H1 (cell line): ENCODE data around the gene KCNC4. TPM values are rescaled to one million over a fixed set of nuclear protein-coding genes. Genes with fewer than 3 reads are reported as not detected.

ENCODE experiments used
- CTCF ChIA-PET: fragments of 300-600 bp; sonication (Branson Sonifier 250); formaldehyde crosslinking; loops from one replicate; lab custom pipeline; 2021; ENCODE audit not compliant: partially characterized antibody; lab: Charles Lee
- POLR2A ChIA-PET: fragments of 300-600 bp; sonication (Branson Sonifier 250); formaldehyde crosslinking; loops from one replicate; lab custom pipeline; 2021; ENCODE audit warnings: inconsistent platforms; ENCODE audit not compliant: partially characterized antibody; lab: Charles Lee
- DNase-seq, 2 experiments: peaks; one replicate each; pipeline versions ENCODE4 v3.0.0 to v3.0.0-alpha.2; 2010 to 2022; ENCODE audit warnings: low spot score in 2 of 2, low read depth in 1 of 2, mixed read lengths in 1 of 2
- FAIRE-seq: peaks from 2 replicates; lab custom pipeline; 2011; peaks lifted over from hg19 to GRCh38; lab: Jason Lieb, UNC
- H2AFZ ChIP-seq: 2 replicates; pipeline ENCODE4 v1.8.1; 2012; ENCODE audit warnings: low read length, inconsistent platforms
- H2AK5ac ChIP-seq: 2 replicates; pipeline ENCODE4 v1.6.1; 2013; ENCODE audit warnings: low read depth, low read length
- H2BK120ac ChIP-seq: replicated peaks from 2 replicates; pipeline ENCODE3; 2013; ENCODE audit warnings: low read depth, low read length, inconsistent platforms
- H2BK12ac ChIP-seq: 2 replicates; pipeline ENCODE4 v1.6.1; 2013; ENCODE audit warnings: low read depth, low read length
- H2BK15ac ChIP-seq: 2 replicates; pipeline ENCODE4 v1.6.1; 2013; ENCODE audit warnings: low read length
- H2BK20ac ChIP-seq: 2 replicates; pipeline ENCODE4 v1.6.1; 2013; ENCODE audit warnings: low read length
- H2BK5ac ChIP-seq: 2 replicates; pipeline ENCODE4 v1.6.1; 2013; ENCODE audit warnings: low read depth, low read length
- H3K14ac ChIP-seq: 2 replicates; pipeline ENCODE4 v1.6.1; 2013; ENCODE audit warnings: inconsistent platforms; ENCODE audit not compliant: insufficient read length
- H3K18ac ChIP-seq: 2 replicates; pipeline ENCODE4 v1.6.1; 2013; ENCODE audit warnings: low read length; ENCODE audit errors: extremely low read depth
- H3K23ac ChIP-seq: 2 replicates; pipeline ENCODE4 v1.6.1; 2013; ENCODE audit warnings: inconsistent platforms; ENCODE audit not compliant: insufficient read length
- H3K23me2 ChIP-seq: 2 replicates; pipeline ENCODE4 v1.6.1; 2013; ENCODE audit warnings: low read depth, low read length
- H3K27ac ChIP-seq: 2 replicates; pipeline ENCODE4 v1.6.1; 2011; ENCODE audit warnings: low read depth, low read length, inconsistent platforms
- H3K27me3 ChIP-seq, 4 experiments: replicated peaks in 1 of 4; 1 replicate in 1 of 4; 2 replicates in 3 of 4; pipeline versions ENCODE4 v1.6.1 to v1.8.1; 2011 to 2013; ENCODE audit warnings: low read length in 3 of 4, mild to moderate bottlenecking in 3 of 4, inconsistent platforms in 2 of 4, mixed read lengths in 2 of 4, moderate library complexity in 1 of 4; ENCODE audit not compliant: control insufficient read depth in 3 of 4, insufficient read depth in 3 of 4; ENCODE audit errors: extremely low read depth in 1 of 4
- H3K36me3 ChIP-seq, 4 experiments: 2 replicates each; pipeline versions ENCODE4 v1.6.1 to v1.8.1; 2011 to 2013; ENCODE audit warnings: mild to moderate bottlenecking in 4 of 4, low read length in 3 of 4, moderate library complexity in 2 of 4, control low read depth in 1 of 4, inconsistent platforms in 1 of 4; ENCODE audit not compliant: insufficient read depth in 4 of 4, control insufficient read depth in 2 of 4
- H3K4ac ChIP-seq: replicated peaks from 2 replicates; pipeline ENCODE3; 2013; ENCODE audit warnings: low read length, low read depth, mixed read lengths, inconsistent platforms; ENCODE audit not compliant: insufficient read length
- H3K4me1 ChIP-seq, 4 experiments: replicated peaks in 1 of 4; 1 replicate in 1 of 4; 2 replicates in 3 of 4; pipeline versions ENCODE4 v1.6.1 to v1.8.1; 2011 to 2013; ENCODE audit warnings: low read length in 3 of 4, inconsistent platforms in 2 of 4, mixed read lengths in 1 of 4; ENCODE audit not compliant: insufficient read depth in 4 of 4, control insufficient read depth in 3 of 4
- H3K4me2 ChIP-seq, 2 experiments: 2 replicates each; pipeline versions ENCODE4 v1.6.1 to v1.8.1; 2011 to 2013; ENCODE audit warnings: low read depth in 2 of 2, low read length in 2 of 2, control low read depth in 1 of 2, inconsistent platforms in 1 of 2, mild to moderate bottlenecking in 1 of 2; ENCODE audit not compliant: insufficient read depth in 1 of 2
- H3K4me3 ChIP-seq, 4 experiments: fragments of 200-600, 300-600 bp in 1 of 4; sonication (generic), shearing (Covaris generic), sonication (Bioruptor Twin) in 1 of 4; 2 replicates each; pipeline versions ENCODE4 v1.5.1 to v1.8.1; 2011 to 2016; ENCODE audit warnings: low read length in 4 of 4, low read depth in 3 of 4, control low read depth in 2 of 4, inconsistent platforms in 2 of 4, mild to moderate bottlenecking in 2 of 4, mixed read lengths in 1 of 4, moderate library complexity in 1 of 4; ENCODE audit not compliant: insufficient read depth in 2 of 4; ENCODE audit errors: extremely low read depth in 1 of 4
- H3K56ac ChIP-seq: replicated peaks from 2 replicates; pipeline ENCODE3; 2013; ENCODE audit warnings: low read depth, mild to moderate bottlenecking, mixed read lengths, low read length, inconsistent platforms; ENCODE audit not compliant: insufficient read length
- H3K79me1 ChIP-seq: 2 replicates; pipeline ENCODE4 v1.6.1; 2013; ENCODE audit warnings: low read depth, low read length, control low read depth
- H3K79me2 ChIP-seq, 2 experiments: 2 replicates each; pipeline versions ENCODE4 v1.6.1 to v1.8.1; 2012 to 2013; ENCODE audit warnings: low read length in 2 of 2, mild to moderate bottlenecking in 2 of 2, inconsistent platforms in 1 of 2; ENCODE audit not compliant: insufficient read depth in 2 of 2, control insufficient read depth in 1 of 2
- H3K9ac ChIP-seq, 4 experiments: replicated peaks in 1 of 4; 1 replicate in 1 of 4; 2 replicates in 3 of 4; pipeline versions ENCODE4 v1.6.1 to v1.8.1; 2011 to 2013; ENCODE audit warnings: low read depth in 3 of 4, low read length in 3 of 4, control low read depth in 2 of 4, mild to moderate bottlenecking in 2 of 4, moderate library complexity in 2 of 4, inconsistent platforms in 1 of 4; ENCODE audit errors: extremely low read depth in 1 of 4
- H3K9me3 ChIP-seq, 2 experiments: 2 replicates each; pipeline versions ENCODE4 v1.6.1 to v1.8.1; 2012 to 2013; ENCODE audit warnings: mild to moderate bottlenecking in 2 of 2, moderate library complexity in 2 of 2, control low read depth in 1 of 2, inconsistent platforms in 1 of 2, low read depth in 1 of 2, low read length in 1 of 2, mixed read lengths in 1 of 2; ENCODE audit not compliant: insufficient read depth in 2 of 2
- H4K20me1 ChIP-seq, 2 experiments: replicated peaks in 1 of 2; 2 replicates each; pipeline versions ENCODE3 to v1.8.1; 2011 to 2013; ENCODE audit warnings: inconsistent platforms in 2 of 2, low read length in 2 of 2, mild to moderate bottlenecking in 1 of 2; ENCODE audit not compliant: insufficient read depth in 2 of 2, control insufficient read depth in 1 of 2
- H4K5ac ChIP-seq: 2 replicates; pipeline ENCODE4 v1.6.1; 2013; ENCODE audit warnings: low read length, low read depth, mixed read lengths, inconsistent platforms; ENCODE audit not compliant: insufficient read length
- H4K8ac ChIP-seq: 2 replicates; pipeline ENCODE4 v1.8.0; 2013; ENCODE audit warnings: mild to moderate bottlenecking, moderate library complexity, low read length, inconsistent platforms; ENCODE audit not compliant: insufficient read depth; ENCODE audit errors: extremely low read depth
- H4K91ac ChIP-seq: replicated peaks from 2 replicates; pipeline ENCODE3; 2013; ENCODE audit warnings: low read length, mixed read lengths, inconsistent platforms; ENCODE audit not compliant: insufficient read length
- ASH2L ChIP-seq: fragments of 200-600, 300-600 bp; sonication (generic); IDR thresholded peaks from one replicate; pipeline ENCODE4 v1.7.1; 2017; ENCODE audit warnings: low read length
- CEBPB ChIP-seq: IDR thresholded peaks from 2 replicates; pipeline ENCODE4 v1.6.1; 2012; ENCODE audit warnings: low read depth, low read length
- CREB1 ChIP-seq: IDR thresholded peaks from 2 replicates; pipeline ENCODE4 v1.6.1; 2012; ENCODE audit warnings: inconsistent platforms
- EGR1 ChIP-seq: IDR thresholded peaks from 2 replicates; pipeline ENCODE4 v1.6.1; 2011; ENCODE audit warnings: low read depth, low read length, borderline replicate concordance
- KDM1A ChIP-seq: fragments of 200-600, 300-600 bp; sonication (generic); IDR thresholded peaks from 2 replicates; pipeline ENCODE4 v1.7.1; 2016; ENCODE audit warnings: mild to moderate bottlenecking, low read length, borderline replicate concordance
- POLR2AphosphoS5 ChIP-seq: IDR thresholded peaks from 2 replicates; pipeline ENCODE4 v1.6.1; 2011; ENCODE audit warnings: low read depth, low read length
- SP4 ChIP-seq: IDR thresholded peaks from 2 replicates; pipeline ENCODE4 v1.6.1; 2012; ENCODE audit warnings: low read length, inconsistent platforms
- ZNF274 ChIP-seq: IDR thresholded peaks from 2 replicates; pipeline ENCODE4 v1.7.0; 2012; ENCODE audit warnings: low read length, borderline replicate concordance; ENCODE audit errors: extremely low read depth
- WGBS, 2 experiments: shearing (Covaris generic) in 1 of 2; methylation state at CpG; one replicate each; pipeline versions ENCODE4 v1.1.6 to v1.1.7; 2013 to 2015; ENCODE audit warnings: low lambda C conversion rate in 2 of 2, mixed read lengths in 2 of 2, inconsistent platforms in 1 of 2, low coverage in 1 of 2, missing lambda C conversion rate in 1 of 2; ENCODE audit not compliant: insufficient replicate concordance in 2 of 2, insufficient coverage in 1 of 2, insufficient read length in 1 of 2; ENCODE audit errors: extremely low coverage in 1 of 2, missing lambda C conversion rate in 1 of 2; 5-methylcytosine and 5-hydroxymethylcytosine counted together
- polyA plus RNA-seq, 7 experiments: library from polyadenylated mRNA; depleted of rRNA in 3 of 7; stranded (reverse) in 5 of 7; unstranded in 2 of 7; fragments of >200 nt in 5 of 7; fragments of 200-250 nt in 2 of 7; gene quantifications; 1 replicate in 5 of 7; 2 replicates in 1 of 7; 4 replicates in 1 of 7; pipeline versions ENCODE4 v1.2.1 to v1.2.3, GENCODE V29; 2011 to 2013; ENCODE audit warnings: missing spikeins in 2 of 7, mixed read lengths in 2 of 7
- total RNA-seq: library from RNA; stranded (reverse); fragmentation: NEBNext Ultra II Directional; extraction: Animal tissue kit (Norgen Biotek cat#: 25700); gene quantifications from 2 replicates; pipeline ENCODE4 v1.2.1, GENCODE V29; 2021

The KCNC4 gene
- total and polyA plus RNA-seq, 2 of the 8 experiments (the other 6 are each of a cell fraction or from before 2014, with no cell fraction given): 8.1 to 11.2 TPM

- H4K20me1 ChIP-seq: peaks cover 0 to 19% of the 10 kb centered on the region in 2 experiments
- ChIA-PET CTCF (interaction anchor here (0.5 to 2.2 kb wide), 8 partner anchors 9 to 432 kb away, joined by 3 to 11 read pairs (median 4); partner anchors contain the start of gene KCNC4), POLR2A (no interaction called here)
- H3K4me3 ChIP-seq: no peak overlapping the region
- no peak overlapping the region for H3K14ac ChIP-seq
- DNase-seq (no peak), FAIRE-seq (no peak)
- no peaks in the 10 kb centered on the region for H3K36me3 ChIP-seq
- H3K9ac ChIP-seq: no peak overlapping the region
- H2AK5ac ChIP-seq: no peak overlapping the region
- H3K27ac ChIP-seq: no peak overlapping the region
- H2BK20ac ChIP-seq: no peak overlapping the region
- 91% methylated on average over 4 of the region's 4 CpGs; no CpG with 5 or more reads in 1 of the 2 experiments for WGBS, 2 experiments
- no peaks in the 10 kb centered on the region for H3K9me3 ChIP-seq
- H3K18ac ChIP-seq: no peak overlapping the region
- H2BK5ac ChIP-seq: no peak overlapping the region
- no peak overlapping the region for H2BK120ac ChIP-seq
- no peaks in the 10 kb centered on the region; the same call in 1 of the 2 replicates for H3K79me1 ChIP-seq
- H3K79me2 ChIP-seq: no peaks in the 10 kb centered on the region
- no peak overlapping the region for H4K91ac ChIP-seq
- no peak overlapping the region for H2BK12ac ChIP-seq
- H3K56ac ChIP-seq: no peak overlapping the region
- H2AFZ ChIP-seq: no peak overlapping the region
- H4K8ac ChIP-seq: no peak overlapping the region
- no peak overlapping the region for H3K23ac ChIP-seq
- H3K27me3 ChIP-seq: no peaks in the 10 kb centered on the region
- H3K4ac ChIP-seq: no peak overlapping the region
- H3K4me1 ChIP-seq: no peaks in the 10 kb centered on the region; a peak in 2 of 7 replicates
- no peak overlapping the region for H3K4me2 ChIP-seq
- TF ChIP-seq SP4: no peak
- no peak for TF ChIP-seq ASH2L
- TF ChIP-seq CREB1: no peak
- TF ChIP-seq POLR2AphosphoS5: no peak
- TF ChIP-seq KDM1A: no peak
- TF ChIP-seq ZNF274: no peak
- TF ChIP-seq EGR1: no peak
- TF ChIP-seq CEBPB: no peak
- no peak overlapping the region for H2BK15ac ChIP-seq
- no peak overlapping the region for H4K5ac ChIP-seq
- H3K23me2 ChIP-seq: no peaks in the 10 kb centered on the region
Observed at GRCh38 chr1:110218739-110219138, 8.6 kb downstream of the KCNC4 start.
